IPS DF 19.7 (cell line): Measurements from ENCODE around the gene DOCK4.

Source experiments
- DNase-seq: peaks from one replicate; pipeline ENCODE4 v3.0.0-alpha.2; 2013; ENCODE audit warnings: low read depth, low spot score

The DOCK4 gene

GRCh38 chr7:112189691-112190090, 16.5 kb downstream of the DOCK4 start:
- no peak for DNase-seq

DNA sequence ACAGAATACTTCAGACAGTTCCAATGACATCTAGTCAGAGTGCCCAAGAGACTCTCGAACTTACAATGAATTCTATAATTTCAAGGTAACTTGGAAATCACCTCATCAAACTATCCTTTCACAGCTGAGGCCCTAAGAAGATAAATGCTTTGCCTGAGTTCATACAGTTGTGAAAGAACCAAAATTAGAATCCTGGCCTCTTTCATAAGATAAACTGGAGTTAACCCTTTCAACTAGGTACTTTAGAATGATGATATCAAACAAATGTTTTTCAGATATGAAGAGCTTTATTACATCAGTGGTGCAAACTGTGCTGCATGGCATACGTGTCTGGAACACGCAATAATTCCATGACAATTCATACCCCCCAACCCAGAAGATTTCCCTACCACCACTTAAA, 17.9 kb downstream of the DOCK4 start:
- no peak for DNase-seq

- no peak for DNase-seq
Measured at GRCh38 chr7:112186300-112186699, 19.9 kb downstream of the DOCK4 start.

DNA sequence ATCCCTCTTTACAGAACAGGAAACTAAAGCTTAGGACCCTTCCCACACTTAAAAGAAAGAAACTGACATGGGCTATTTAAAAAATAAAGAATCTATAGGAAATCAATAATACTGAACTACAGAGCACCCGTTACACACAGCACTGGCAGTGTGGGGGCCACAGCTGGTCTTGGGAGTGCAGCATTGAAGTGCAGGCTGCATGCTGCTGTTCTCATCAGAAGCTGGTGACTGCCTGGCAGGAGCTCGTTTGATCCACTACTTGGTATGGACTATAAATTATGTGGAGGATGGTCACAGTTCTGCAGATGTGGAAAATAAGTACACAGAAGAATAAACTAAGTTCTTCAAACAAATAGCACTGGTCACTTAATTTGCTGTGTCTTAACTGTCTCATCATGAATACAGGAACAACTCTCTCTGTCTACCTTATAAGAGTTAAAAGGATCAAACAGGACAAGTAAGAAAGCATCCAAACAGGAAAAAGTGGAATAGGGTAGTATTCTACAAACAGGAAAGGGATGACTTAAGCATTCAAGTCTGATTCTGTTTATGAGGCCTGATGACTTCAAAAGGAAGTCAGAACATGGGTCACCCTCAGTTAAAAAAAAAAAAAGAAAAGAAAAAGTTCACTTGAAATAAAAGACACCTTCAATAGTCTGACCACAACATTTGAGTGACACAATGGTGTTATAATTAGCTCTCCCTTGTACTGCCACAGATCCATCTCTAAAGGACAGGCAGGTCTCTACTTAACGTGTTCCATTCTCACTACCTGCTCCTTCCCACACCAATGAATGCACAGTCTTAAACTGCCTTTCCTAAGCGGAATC, 21.0 kb downstream of the DOCK4 start:
- no peak for DNase-seq

GRCh38 chr7:112184455-112184854, 21.7 kb downstream of the DOCK4 start:
- no peak for DNase-seq

DNA sequence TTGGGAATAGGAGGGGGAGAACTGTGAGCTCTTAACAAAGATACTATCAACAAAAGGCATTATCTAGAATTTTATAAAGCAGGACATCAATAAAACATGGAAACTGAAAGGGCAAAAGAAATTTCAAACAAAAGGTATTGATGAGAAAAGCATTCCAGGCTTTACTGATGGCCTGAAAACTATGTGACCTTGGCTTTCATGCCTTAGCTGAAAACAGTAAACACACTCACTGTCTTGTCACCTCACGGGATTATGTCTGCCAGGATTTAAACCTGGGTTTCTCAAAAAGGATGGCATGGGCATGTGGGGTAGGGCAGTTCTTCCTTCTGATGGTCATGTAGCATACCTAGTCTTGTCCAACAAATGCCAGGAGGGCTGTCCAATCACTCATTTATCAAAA, 22.9 kb downstream of the DOCK4 start:
- no peak for DNase-seq

GRCh38 chr7:112182749-112183148, 23.4 kb downstream of the DOCK4 start:
- no peak for DNase-seq

- DNase-seq: no peak
Measured at GRCh38 chr7:112180223-112180622, 26.0 kb downstream of the DOCK4 start.

- no peak for DNase-seq
Measured at GRCh38 chr7:112176693-112177415, 29.3 kb downstream of the DOCK4 start.

GRCh38 chr7:112176241-112176640, 30.0 kb downstream of the DOCK4 start:
- no peak for DNase-seq

- DNase-seq: no peak
Measured at GRCh38 chr7:112174192-112174591, 32.0 kb downstream of the DOCK4 start.

- no peak for DNase-seq
Measured at GRCh38 chr7:112173568-112173905, 32.7 kb downstream of the DOCK4 start.

GRCh38 chr7:112172870-112173567, 33.2 kb downstream of the DOCK4 start:
- DNase-seq: no peak

DNA sequence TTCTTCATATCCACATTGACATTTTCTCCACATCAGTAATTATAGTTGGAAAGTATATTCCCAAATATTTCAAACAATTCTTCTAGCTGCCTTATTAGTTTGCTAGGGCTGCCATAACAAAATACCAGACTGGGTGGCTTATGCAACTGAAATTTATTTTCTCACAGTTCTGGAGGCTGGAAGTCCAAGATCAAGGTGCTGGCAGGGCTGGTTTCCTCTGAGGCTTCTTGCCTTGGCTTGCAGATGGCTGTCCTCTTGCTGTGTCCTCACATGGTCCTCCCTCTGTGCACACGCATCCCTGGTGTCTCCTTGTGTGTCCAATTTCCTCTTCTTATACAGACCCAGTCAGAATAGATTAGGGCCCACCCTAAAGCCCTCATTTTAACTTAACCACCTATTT, 34.5 kb downstream of the DOCK4 start:
- DNase-seq: no peak

DNA sequence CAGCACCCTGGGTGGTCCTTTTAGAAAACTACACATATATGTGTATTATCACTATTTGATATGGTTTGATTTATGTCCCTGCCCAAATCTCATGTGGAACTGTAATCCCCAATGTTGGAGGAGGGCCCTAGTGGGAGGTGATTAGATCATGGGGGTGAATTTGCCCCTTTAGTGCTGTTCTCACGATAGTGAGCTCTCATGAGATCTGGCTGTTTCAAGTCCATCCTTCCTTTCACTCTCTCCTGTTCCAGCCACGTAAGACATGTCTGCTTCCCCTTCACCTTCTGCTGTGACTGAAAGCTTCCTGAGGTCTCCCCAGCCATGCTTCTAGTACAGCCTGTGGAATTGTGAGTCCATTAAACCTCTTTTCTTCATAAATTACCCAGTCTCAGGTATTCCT, 37.3 kb downstream of the DOCK4 start:
- no peak for DNase-seq

DNA sequence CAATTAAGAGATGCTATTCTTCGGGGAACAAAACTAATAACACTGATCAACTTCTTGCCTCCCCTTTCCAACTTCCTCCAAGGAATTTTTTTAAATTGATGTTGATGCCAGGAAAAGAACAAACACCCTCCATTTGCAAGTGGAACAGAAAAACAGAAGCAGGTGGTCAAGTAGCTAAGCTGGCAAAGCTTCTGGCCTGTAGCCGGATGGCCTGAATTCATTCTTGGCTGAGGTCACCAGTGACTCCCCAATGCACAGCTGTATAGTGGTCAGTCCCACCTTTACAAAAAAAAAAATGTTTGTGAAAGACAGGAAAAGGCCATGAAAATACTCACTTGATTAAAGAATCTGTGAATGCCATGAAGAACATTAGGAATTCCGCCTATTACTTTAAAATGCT, 39.1 kb downstream of the DOCK4 start:
- no peak for DNase-seq

DNA sequence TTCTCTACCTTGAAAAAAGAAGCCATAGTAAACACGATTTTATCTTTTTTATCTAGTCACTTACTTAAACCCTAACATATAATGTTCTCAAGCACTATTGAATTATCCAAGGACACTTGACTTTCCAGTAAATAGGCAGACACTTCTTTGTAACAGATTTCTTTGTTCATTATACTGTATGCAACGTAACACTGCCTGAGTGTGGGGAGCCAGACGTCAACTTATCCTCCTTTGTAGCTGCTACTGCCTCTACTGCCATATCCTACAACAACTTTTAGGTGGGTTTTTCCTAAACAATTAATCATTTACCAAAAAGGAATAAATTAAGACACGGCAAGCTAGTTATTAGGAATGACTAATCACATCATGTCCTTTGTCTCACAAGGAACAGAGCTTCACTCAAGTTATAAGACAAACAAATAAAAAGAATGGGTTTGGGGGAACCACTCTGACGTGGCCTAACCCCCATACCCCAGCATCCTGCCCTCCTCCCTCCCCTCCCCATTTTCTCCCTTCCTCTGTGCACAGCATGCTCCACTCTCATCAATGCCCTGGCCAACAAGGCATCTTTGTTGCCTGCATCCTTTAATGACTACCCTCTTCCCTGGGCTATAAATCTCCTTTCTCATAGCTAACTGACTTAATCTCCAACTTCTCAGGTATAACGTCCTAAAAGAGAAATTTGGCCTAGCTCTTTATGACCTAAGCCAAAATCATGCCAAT, 43.3 kb downstream of the DOCK4 start:
- no peak for DNase-seq

GRCh38 chr7:112162142-112162766, 43.9 kb downstream of the DOCK4 start:
- DNase-seq: peak; percentile 75

- DNase-seq: no peak
Measured at GRCh38 chr7:112161253-112162141, 44.7 kb downstream of the DOCK4 start.

DNA sequence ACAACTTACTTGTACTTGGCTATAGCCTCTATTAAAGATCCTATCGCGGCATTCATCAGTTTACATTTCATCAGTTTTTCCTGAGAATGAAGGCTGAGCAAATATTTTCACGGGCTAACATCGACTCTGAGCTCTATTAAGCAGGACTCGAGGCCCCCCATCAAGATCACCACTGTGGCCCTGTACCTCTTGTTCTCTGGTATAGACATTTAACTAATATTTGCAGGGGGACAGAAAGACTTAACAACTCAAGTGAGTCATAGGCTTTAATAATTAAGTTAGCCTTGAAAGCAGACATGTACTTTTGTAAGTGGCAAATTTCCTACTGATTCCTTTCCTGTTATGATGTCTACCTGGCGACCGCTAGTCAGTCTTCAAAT, 45.4 kb downstream of the DOCK4 start:
- no peak for DNase-seq
